GM12865 (cell line): ENCODE measurements around the gene PINLYP.
A peak's percentile ranks its signal among the peaks of the same experiment; 100 is the strongest.

Experiments
- DNase-seq: peaks from one replicate; pipeline ENCODE4 v3.0.0; 2010; ENCODE audit warnings: low read depth
- H3K4me3 ChIP-seq: 2 replicates; pipeline ENCODE4 v1.5.1; 2011; ENCODE audit warnings: mild to moderate bottlenecking, low read depth, low read length, control low read depth
- CTCF ChIP-seq: IDR thresholded peaks from 2 replicates; pipeline ENCODE4 v1.5.1; 2011; ENCODE audit warnings: low read length, control low read depth, low read depth, inconsistent platforms; ENCODE audit not compliant: insufficient read depth; ENCODE audit errors: missing control alignments

The PINLYP gene

GRCh38 chr19:43555185-43555770, 20.3 kb upstream of the PINLYP start:
- no peak overlapping the region for H3K4me3 ChIP-seq
- TF ChIP-seq CTCF, result peak; percentile 90
- DNase-seq, result peak; percentile 80

- no peak overlapping the region for H3K4me3 ChIP-seq
- no peak for TF ChIP-seq CTCF
- DNase-seq, result no peak
Observed at GRCh38 chr19:43560687-43561086, 14.9 kb upstream of the PINLYP start.

GRCh38 chr19:43561139-43561970, 14.2 kb upstream of the PINLYP start:
- DNase-seq, result no peak
- no peak for TF ChIP-seq CTCF
- no peak overlapping the region for H3K4me3 ChIP-seq

- no peak for TF ChIP-seq CTCF
- DNase-seq, result no peak
- no peak overlapping the region for H3K4me3 ChIP-seq
Observed at GRCh38 chr19:43562226-43562697, 13.3 kb upstream of the PINLYP start.

GRCh38 chr19:43562698-43563241, 12.8 kb upstream of the PINLYP start:
- DNase-seq, result peak; percentile 82
- no peak for TF ChIP-seq CTCF

GRCh38 chr19:43563816-43564457, 11.7 kb upstream of the PINLYP start:
- no peak for DNase-seq
- TF ChIP-seq CTCF, result no peak
- H3K4me3 ChIP-seq, result no peak overlapping the region

More at GRCh38 chr19:43562698-43563241, 12.8 kb upstream of the PINLYP start:
- H3K4me3 ChIP-seq, result no peak overlapping the region
